HG02571 (cell line): Measurements from ENCODE around the gene SCAMP4.
A peak's percentile ranks its signal among the peaks of the same experiment; 100 is the strongest.

Source experiments
- ATAC-seq: cut with Tn5 transposase; IDR thresholded peaks from one replicate; pipeline ENCODE4 v1.9.1; 2021; ENCODE audit warnings: mild to moderate bottlenecking, moderate library complexity; ENCODE audit not compliant: unreplicated experiment

The SCAMP4 gene, protein sequence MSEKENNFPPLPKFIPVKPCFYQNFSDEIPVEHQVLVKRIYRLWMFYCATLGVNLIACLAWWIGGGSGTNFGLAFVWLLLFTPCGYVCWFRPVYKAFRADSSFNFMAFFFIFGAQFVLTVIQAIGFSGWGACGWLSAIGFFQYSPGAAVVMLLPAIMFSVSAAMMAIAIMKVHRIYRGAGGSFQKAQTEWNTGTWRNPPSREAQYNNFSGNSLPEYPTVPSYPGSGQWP

DNA sequence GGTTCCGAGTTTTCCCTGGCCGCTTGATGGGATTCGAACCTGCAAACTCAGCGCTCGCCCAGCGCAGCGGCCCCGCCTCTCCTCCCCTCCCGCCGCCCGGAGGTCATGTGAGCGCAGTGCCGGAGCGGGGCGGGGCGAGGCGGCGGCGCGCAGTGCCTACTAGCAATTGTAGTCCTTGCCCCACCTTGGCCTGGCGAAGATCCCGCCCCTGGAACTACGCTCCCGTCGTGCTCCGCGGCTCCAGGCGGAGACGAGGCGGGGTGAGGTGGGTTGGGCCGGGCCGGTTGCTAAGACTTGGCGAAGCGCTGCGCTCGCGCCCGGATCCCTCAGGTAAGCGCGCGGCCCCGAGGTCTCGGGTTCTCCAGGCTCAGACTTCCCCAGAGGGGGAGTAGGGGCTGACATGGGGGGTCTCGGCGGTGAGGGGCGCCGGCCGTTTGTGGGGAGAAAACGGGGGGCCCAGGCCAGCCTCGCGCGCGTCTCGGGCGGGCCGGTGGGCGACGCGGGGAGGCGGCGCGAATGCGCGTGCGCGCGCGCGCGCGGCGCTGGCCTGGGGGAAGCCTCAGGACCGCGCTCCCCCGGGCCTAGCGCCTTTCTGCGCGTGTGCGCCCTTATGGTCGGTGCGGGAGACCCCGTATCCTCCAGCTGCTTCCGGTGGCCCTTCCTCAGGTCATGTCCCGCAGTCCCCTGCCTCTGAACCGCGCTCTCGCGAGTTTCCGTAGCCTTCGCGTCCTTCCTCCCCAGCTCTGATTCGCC is at the start of gene SCAMP4, which contains the start of gene ADAT3:
Gene SCAMP4 (plus strand): TSS at position 290 of the 753 bp plus-strand sequence. CDS start 9,621 bp downstream, outside the sequence.
Gene ADAT3 (plus strand): TSS at position 290 of the 753 bp plus-strand sequence. CDS start 6,649 bp downstream, outside the sequence.
- ATAC-seq, result peak; percentile 75

DNA sequence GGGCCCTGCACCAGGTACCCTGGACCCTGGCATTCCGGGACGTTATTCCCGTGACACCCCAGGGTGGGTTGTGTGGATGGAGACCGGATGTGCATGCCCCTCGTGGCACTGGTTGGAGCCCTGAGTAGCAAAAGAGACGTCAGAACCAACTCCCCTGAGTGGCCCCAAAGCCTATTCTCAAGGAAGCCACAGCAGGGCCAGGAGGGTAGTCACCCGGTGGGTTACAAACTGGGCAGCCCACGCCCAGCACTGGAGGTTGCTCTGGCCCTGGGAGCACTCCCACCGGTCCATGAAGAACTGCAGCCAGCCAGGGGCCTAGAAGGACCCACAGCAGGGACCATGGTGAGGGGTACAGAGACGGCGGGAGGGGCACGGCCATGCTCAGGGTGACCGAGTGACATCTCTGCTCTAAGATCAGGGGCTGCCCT is 49.4 kb upstream of the SCAMP4 start:
- no peak for ATAC-seq

DNA sequence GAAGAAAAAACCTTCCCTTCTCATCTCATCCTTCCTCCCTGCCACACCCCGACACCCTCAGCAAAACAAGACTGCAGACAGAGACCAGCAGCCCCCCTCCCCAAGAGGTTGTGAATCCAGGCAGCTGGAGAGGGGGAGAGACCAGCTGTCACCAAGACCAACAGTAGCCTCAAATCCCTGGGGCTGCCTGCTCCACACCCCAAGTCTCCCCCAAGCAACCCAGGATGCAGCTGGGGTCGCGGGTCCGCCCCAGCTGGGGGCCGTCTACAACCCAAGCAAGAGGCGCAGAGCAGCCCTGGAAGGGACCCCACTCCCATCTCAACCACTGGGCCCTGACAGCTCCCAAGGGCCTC is 48.9 kb upstream of the SCAMP4 start:
- ATAC-seq, result no peak

DNA sequence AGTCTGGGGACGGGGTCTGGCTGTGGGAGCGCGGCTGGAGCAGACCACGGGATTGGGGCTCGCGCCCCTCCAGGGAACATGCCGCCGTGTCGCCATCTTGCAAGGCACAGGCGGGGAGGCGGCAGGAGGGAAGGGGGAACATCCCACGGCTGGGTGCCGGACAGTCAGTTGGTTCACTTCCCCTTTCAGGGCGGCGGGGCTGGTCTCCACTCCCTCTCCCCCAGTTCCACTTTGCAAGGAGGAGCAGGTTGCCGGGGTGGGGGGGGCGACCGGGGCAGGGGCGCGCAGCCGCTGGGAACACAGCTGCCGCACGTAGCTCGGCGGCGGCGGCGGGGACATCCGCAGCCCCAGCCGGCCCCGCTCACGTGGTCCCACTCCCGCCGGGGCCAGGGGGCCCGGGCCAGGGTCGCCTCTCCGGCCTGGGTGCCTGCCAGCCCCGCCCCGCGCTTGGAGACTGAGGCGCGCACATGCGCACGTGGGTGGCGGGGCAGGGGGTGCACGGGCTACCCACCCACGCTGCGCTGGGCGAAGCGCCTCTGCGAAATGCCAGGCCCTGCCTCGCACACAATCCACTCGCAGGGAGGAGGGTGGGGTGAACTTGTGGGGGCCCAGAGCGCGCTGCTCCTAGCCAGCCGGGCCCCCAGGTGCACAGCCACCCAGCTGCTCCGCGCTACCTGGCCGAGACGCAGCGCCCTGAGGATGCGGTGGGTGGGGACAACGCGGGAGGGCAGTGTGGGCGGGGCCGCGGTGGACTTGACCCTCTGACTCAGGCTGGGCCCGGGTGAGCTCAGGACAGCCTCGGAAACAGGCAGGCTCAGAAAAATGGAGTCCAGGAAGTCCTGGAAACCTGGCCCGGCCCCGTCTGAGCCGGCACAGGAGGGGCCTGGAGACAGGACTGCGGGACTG is 48.2 kb upstream of the SCAMP4 start:
- no peak for ATAC-seq

DNA sequence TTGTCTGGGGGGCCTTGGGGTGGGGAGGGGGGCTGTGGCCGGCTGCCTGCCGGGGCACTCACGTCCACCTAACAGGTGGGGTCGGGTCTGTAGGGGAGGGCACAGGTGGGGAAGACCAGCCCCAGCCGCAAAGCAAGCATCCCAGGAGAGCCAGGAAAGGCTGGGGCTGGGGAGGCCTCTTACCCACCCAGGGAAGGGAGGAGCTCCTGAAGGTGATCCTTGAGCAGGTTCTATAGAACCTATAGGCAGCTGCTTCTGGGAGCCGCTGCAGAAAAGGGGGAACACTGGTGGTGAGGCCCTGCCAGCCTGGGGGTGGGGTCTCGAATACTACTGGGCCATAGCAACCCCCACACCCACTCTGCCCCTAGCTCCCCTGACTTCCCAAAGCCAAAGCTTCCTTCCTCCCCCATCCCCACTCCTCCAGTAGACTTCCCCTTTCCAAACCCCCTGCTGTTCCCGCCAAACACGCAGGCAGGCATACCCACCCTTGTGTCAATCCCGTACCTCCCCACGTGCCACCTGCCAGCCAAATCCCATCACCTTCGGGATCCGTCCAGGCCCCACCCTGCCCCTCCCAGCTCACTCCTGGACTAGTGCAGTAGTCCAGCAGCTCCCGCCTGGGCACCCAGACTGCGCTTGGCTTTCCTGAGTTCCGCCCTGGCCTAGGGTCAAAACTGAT is 47.4 kb upstream of the SCAMP4 start:
- ATAC-seq, result no peak

DNA sequence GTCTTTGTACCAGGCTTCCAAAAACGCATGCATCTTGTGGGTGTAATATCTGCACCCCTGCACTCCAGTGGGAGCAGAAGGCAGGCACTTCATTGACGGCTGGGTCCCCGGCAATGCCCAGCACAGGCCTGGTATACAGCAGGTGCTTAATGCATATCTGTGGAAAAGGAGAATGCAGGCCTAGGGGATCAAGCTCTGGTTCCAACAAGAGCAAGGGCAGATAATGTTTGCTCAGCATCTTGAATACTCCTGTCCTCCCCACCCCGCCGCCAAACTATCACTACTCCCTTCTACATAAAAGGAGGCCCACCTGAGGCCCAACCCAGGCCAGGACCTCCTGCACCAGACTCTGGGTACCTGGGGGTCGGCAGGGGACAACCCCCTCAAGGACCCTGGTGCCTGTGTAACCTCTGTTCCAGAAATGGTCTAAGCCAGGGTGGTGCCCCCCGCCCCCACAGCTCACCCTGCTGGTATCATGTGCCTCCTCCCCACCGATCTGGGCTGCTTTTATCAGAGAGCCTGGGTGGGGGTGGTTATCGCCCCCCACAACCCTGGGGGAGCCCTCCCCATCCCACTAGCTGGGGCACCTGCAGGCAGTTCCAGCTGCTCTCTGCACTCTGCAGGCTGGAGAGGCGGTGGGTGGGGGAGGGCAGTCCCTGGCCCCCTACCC is 46.7 kb upstream of the SCAMP4 start:
- ATAC-seq, result no peak

DNA sequence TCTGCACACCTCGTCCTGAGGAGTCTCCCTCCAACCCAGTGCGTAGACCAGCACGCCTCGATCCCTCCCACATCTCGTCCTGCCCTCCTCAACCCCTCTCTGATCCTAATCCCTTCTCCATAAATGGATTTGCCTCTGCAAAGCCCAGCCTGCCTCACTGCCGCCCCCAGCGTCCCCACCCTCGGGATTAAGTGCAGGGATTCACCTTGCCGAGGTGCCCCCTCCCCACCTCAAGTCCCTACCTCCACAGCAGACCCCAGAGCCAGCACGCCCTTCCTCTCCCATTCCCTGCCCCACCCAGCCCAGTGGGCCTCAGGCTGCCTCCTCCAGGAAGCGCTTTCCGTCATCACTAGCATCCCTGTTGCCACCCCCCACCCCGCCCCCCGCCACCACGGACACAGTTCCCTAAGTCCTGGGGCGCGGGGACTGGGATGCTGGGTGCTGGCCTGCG is 45.8 kb upstream of the SCAMP4 start:
- ATAC-seq, result no peak

DNA sequence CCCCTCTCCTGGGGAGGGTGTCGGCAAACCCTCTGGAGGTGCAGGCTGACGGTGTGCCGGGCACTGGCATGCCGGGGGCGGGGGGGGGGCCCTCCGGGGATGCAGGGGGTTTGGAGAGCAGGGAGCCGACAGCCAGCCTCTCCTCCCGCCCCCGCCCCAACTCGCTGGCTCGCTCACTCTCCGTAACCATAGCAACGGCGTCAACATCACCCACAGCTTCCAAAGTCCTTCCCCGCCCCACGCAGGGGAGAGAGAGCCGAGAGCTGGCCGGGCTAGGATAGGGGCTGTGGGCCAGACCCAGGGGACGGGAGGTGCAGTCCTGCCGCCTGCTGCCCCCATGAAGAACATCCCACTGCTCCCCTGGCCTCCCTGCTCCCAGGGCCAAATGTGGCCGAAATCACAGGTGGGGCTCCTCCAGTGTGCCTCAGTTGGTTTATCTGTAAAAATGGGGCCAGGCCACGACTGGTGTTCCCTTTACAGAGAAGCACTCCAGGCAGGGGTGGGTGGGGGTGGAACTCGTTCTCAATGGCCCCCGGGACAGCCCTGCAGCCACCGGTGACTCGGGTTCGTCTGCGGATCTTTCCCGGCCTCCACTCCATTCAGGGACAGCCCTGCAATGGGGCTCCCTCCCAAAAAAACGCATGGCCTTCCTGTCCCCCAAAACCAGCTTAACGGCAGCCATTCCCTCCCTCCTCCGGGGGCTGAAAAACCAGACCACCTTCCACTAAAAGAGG is 45.0 kb upstream of the SCAMP4 start:
- no peak for ATAC-seq

DNA sequence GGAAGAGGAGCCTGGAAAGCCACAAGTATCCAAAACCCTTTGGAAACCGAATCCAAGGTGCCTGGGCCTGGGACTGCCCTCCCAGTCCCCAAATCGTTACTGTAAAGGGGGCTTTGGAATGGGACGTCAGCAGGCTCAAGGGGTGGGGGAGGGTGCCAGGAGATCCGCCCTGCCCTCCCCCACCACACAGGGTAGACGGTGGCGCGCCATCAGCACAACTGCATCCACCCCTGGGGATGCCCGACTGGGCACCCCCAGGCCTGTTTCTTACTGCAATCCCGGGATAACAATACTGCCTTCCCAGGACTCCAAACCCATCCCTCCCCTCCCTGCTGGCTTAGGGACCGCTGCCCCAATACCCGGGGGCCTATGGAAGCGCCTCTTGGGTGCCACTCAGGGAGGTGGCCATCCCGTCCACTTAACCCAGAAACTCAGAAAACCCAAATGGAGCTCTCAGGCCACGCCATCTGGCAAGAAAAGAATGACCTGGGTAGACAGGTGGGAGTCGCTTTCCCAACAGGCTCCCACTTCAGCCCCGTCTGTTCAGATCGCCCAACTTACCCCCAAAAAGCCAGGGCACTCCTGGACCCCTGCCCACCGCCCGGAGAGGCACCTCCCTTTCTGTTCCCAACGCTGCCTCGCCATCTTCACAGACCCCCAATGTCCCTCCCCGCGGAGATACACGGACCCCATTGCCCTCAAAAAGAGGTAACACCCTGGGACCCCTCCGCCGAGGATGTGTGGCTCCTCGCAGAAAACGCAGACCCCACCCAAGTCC is 44.2 kb upstream of the SCAMP4 start:
- no peak for ATAC-seq

DNA sequence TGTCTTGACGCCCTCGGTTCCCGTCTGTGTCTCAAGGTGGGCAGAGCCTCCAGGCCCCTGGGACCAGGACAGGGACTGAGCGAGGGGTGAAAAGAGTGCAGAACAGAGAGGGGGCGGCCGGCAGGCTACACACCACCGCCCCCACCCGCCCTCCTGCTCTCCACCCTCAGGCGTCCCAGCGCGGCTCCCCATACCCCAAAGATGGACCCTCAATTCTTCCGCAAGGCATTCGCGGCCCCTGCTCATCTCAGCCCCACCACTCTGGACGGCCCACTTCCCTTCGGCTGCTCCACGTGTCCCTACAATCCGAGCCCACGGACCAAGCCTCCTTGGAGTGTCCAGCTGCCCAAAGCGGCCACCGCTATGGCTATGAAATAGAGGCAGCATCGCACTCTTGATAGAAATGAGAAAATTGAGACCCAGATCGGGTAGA is 43.6 kb upstream of the SCAMP4 start:
- ATAC-seq, result no peak

DNA sequence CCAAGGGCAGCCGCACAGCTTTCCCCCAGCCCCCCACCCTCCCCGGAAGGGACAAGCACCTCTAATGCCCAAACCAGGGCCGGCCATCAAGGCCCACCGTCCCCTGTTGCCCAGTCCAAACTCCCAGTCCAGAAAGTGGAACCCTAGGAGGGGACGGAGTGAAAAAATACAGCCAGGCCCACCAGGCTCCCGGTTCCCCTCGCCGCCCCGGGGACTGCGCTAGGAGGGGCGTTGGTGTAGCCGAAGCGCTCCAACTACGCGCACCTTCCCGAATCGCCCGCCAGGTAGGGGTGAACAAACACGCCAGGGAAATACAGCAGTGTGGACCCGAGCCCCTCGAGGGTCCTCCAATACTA is 43.2 kb upstream of the SCAMP4 start:
- ATAC-seq, result no peak

DNA sequence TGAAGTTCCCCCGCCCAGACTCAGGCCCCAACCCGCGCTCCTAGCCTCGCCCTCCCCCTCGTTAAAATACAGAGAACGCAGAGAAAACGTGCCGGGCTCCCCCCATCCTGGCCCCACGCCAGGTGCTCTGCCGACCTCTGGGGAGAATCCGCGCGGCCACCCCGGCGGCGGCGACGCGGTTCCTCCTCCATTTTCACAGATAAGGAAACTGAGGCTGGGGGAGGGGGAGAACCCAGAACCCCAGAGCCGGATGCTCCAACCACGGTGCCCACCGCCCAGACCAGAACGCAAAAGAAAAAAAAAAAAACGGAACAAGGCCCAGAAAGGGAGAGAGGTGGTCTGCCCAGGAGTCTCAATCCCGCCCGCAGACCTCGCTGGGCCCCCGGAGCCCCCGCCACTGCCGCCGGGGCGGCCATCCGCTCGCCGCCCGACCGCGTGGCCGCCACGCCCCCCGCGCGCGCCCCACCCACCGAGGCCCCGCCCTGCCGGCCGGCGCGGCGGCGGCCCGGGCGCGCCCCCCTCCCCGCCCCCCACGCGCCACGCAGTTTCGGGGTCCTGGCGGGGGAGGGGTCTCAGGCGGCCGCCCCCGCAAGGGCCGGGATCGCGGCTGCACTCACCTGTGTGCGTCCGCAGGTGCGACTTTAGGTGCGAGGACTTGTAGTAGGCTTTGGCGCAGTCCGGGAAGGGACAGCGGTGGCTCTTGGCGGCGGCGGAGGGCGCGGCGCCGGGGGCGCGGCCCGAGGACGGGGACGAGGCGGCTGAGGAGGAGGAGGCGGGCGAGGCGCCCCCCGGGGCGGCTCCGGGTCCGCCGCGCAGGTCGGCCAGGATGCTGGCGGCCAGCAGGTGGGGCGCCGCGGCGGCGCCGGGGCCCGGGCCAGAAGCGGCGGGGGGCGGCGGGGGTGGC is 42.5 kb upstream of the SCAMP4 start:
- peak; percentile 1 for ATAC-seq

DNA sequence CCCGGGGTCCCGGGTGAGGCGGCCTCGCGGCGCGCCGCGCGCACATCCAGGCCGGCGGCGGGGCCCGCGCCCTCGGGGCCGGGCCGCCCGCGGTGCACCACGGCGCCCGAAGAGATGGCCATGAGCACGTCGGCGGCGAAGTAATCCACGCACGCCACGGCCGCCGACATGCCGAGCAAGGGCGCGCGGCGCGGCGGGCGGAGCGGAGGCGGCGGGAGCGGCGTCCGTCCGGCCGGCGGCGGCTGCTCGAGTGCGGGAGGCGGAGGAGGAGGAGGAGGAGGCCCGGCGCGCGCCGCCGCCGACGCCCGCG is 41.9 kb upstream of the SCAMP4 start, which contains the start of gene KLF16:
Gene KLF16 (minus strand): TSS at position 252 of the 310 bp plus-strand sequence. CDS start 82 bp downstream, at position 170.
- no peak for ATAC-seq

DNA sequence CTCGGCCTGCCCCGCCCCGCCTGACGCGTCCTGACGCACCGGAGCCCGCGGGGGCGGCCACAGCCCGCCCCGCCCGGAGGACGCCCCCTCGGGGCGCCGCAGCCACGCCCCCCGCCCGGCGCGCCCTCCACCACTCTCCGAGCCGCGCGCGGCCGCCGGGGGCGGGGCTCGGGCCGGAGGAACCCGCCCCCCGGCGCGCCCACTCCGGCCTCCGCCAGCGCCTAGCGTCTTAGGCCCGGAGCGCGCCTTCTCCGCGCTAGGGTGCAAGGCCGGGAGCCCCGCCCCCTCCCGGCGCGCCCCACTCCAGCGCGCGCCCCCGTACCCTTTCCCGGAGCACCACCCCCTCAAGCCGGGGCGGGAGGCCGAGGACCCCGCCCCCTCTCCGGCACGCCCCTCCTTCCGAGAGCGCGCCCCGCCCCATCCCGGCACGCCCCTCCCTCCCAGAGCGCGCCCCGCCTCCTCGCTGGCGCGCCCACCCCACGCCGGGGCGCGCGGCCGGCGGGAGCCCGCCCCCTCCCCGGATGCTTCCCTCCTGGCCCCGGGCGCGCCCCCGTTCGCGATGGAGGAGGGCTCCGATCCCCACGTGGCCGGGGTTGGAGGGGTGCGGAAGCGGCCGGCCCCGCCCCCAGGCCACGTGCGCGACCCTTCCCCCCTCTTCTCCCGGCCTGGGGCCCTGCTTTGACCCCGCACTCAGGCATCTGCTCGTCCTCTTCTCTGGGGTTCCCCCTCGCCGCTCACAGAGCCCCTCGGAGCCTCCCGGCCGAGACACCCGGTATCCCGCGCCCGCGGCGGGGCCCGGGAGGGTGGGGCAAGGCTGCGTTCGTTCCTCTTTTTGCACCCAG is 41.3 kb upstream of the SCAMP4 start:
- peak; percentile 49 for ATAC-seq

DNA sequence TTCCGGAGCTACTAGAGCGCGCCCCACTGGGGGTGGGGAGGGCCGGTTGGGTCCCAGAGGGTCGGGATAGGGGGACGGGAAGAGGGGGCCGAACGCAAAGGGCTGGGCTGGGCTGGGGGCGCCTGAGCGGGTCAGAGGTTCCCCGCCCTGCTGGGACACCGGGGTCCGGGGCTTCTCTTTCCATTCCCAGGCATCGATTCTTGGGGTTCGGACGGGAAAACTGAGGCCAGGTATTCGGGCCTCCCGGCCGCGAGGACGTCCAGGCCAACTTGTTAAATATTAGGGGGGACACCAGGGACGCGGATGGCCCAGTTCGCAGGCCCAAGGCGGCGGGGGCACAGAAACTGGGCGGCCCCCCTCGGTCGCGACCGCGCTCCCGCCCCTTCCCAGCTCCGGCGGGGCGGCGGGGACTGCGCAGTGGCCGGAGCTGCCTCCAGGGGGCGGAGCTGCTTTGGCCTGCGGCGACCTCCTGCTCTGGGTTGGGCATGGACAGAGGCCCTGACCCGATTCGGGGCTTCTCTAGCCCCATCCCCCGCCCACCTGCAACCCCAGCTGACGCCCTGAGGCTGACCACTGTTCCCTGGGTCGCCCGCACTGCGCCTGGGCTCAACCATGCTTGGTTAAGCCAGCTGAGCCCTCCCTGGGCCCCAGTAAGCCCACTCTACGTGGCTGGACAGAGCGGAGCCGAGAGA is 40.6 kb upstream of the SCAMP4 start:
- ATAC-seq, result peak; percentile 34
